Mucosa of rectum (tissue), 2 donors: Measurements from ENCODE around the gene EYA3.
"Not testable (repeated sequence)": the region's sequence is repeated elsewhere in the genome, so short reads cannot be mapped to it uniquely, and the experiment has no call there.

Experiments used
- H3K27ac ChIP-seq, 2 donors: one replicate each; pipeline ENCODE4 v1.7.0; 2013; ENCODE audit warnings: inconsistent platforms in 2 of 2, low read depth in 2 of 2, low read length in 2 of 2
- H3K27me3 ChIP-seq, 2 donors: one replicate each; pipeline ENCODE4 v1.7.0; 2013; ENCODE audit warnings: low read length in 2 of 2; ENCODE audit not compliant: control insufficient read depth in 2 of 2, insufficient read depth in 2 of 2
- H3K36me3 ChIP-seq, 2 donors: one replicate each; pipeline ENCODE4 v1.7.0; 2013; ENCODE audit warnings: low read length in 2 of 2; ENCODE audit not compliant: control insufficient read depth in 2 of 2, insufficient read depth in 2 of 2
- H3K4me1 ChIP-seq, 2 donors: one replicate each; pipeline ENCODE4 v1.7.0; 2013; ENCODE audit warnings: low read length in 2 of 2, mild to moderate bottlenecking in 1 of 2; ENCODE audit not compliant: control insufficient read depth in 2 of 2, insufficient read depth in 2 of 2
- H3K4me3 ChIP-seq, 2 donors: one replicate each; pipeline ENCODE4 v1.7.0; 2013; ENCODE audit warnings: low read length in 2 of 2
- H3K9ac ChIP-seq, 2 donors: one replicate each; pipeline ENCODE4 v1.7.0; 2013; ENCODE audit warnings: low read length in 2 of 2, low read depth in 1 of 2, mild to moderate bottlenecking in 1 of 2
- H3K9me3 ChIP-seq, 2 donors: one replicate each; pipeline ENCODE4 v1.7.0; 2013; ENCODE audit warnings: low read length in 2 of 2; ENCODE audit not compliant: control insufficient read depth in 2 of 2
- donor health status: healthy.
- donor health status: Normal muscosa, but diverticular disease.

The EYA3 gene

DNA sequence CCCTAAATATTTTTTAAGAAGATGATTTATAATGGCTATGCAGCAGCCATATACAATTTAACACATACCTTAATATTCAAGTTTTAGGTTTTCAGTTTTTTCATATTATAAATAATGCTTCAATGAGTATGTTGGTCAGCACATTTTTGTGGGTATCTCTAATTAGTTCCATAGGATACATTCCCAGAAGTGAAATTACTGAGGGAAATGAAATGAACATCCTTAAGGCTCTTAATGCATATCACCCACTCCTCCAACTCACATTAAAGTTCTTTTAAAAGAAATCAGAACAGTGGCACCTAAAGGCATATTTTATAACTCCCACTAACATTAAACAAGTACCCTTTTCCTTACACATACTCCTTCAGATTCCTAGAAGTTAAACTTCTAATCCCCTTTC, 56.1 kb downstream of the EYA3 start:
- Histone ChIP-seq H3K27ac (no peak overlapping the region), H3K9ac (no peak overlapping the region), H3K36me3 (peaks cover 6 to 9% of the 10 kb centered on the region in 2 donors), H3K4me3 (no peak overlapping the region), H3K9me3 (no peaks in the 10 kb centered on the region), H3K27me3 (no peaks in the 10 kb centered on the region), H3K4me1 (no peaks in the 10 kb centered on the region)

DNA sequence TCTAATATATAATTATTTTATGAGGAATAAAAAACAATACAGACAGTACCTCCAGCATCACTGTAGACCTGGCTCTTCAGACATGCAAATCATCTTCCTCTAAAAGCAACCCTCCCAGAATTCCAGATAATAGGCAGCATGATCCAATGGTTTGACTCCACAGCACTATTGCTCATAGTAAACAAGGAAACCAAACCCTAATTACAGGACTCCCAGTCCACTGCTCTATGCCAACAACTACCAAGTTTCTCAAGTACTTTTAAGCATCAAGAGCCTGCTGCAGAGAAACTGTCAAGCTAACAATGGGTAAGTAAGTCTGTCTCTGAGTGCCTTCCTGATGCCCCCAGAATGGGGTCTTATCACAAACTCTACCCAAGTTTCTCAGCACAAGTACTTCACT, 57.2 kb downstream of the EYA3 start:
- H3K4me3 ChIP-seq: no peak overlapping the region
- H3K4me1 ChIP-seq: no peaks in the 10 kb centered on the region
- H3K9me3 ChIP-seq: no peaks in the 10 kb centered on the region
- H3K9ac ChIP-seq: no peak overlapping the region
- H3K27me3 ChIP-seq: no peaks in the 10 kb centered on the region
- no peak overlapping the region for H3K27ac ChIP-seq
- H3K36me3 ChIP-seq: peaks cover 7 to 10% of the 10 kb centered on the region in 2 donors

DNA sequence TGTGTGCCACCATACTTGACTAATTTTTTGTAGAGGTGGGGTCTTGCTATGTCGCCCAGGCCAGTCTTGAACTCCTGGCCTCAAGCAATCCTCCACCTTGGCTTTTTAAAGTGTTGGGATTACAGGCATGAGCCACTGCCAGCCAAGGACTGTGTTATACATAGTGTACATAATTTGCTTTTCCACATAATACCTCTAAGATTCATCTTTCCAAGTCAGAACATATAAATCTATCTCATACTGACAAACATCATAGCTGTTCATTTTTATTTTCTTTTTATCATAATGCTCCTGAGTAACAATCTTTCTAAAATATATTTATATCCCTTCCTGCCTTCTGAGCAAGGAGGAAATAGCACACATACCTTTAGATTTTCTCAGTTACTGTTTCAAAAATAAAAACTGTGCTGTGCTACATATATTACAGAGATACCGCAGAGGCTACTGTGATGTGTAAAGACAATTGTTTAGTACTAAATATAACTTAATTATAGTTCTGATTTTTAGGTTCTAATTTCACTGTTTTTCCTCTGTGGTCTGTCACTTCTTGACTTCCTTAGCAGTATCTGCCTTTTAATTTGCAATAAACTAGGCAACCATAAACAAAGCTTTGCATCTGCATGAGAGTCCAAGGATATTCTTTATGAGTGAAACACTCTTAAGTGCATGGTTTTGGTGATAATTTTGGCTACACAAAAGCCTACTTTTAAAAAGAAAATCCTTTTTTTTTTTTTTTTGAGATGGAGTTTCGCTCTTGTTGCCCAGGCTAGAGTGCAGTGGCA, 59.3 kb downstream of the EYA3 start:
- Histone ChIP-seq H3K36me3 (peaks cover 10 to 11% of the 10 kb centered on the region in 2 donors), H3K4me3 (no peak overlapping the region), H3K9me3 (no peaks in the 10 kb centered on the region), H3K4me1 (no peaks in the 10 kb centered on the region), H3K27me3 (no peaks in the 10 kb centered on the region), H3K27ac (no peak overlapping the region), H3K9ac (no peak overlapping the region)

DNA sequence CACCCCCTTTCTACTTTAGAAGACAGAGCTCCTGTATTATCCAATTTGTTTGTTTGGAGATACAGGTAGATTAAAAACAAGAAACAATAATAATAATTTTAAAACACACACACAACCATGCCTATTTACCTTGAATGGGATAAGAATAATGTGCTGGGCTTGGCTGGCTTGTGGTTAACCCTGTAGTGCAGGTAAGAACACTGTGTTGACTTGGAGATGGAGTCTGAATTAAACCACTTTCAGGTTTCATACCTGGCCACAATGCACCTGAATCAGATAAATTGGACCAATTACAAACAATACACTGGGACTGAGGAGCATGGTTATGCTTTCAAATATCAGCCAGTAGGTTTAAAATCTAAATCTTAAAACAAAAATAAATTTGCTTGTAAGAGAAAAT, 60.8 kb downstream of the EYA3 start:
- Histone ChIP-seq H3K4me3 (no peak overlapping the region), H3K36me3 (peaks cover 10 to 11% of the 10 kb centered on the region in 2 donors), H3K27ac (no peak overlapping the region), H3K27me3 (no peaks in the 10 kb centered on the region), H3K9me3 (no peaks in the 10 kb centered on the region), H3K4me1 (no peaks in the 10 kb centered on the region), H3K9ac (no peak overlapping the region)

DNA sequence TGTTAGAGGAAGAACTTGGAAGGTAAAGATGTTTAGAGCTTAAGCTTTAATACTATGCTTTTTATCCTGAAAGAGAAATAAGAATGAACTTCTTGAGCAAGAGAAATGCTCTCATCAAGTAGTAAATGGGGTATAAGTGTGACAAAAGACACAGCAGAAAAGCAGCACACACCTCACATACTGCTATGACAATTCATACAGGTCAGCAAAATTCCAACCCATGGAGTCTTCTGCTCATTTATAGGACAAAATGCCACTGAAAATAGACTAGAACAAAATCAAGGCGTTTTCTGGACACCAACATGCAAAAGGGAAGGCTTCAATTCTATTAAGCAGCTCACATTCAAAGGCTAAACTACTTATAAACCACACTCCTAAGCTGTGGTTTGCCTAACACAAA, 61.2 kb downstream of the EYA3 start:
- peaks cover 10 to 11% of the 10 kb centered on the region in 2 donors for H3K36me3 ChIP-seq
- no peak overlapping the region for H3K4me3 ChIP-seq
- H3K9ac ChIP-seq: no peak overlapping the region

DNA sequence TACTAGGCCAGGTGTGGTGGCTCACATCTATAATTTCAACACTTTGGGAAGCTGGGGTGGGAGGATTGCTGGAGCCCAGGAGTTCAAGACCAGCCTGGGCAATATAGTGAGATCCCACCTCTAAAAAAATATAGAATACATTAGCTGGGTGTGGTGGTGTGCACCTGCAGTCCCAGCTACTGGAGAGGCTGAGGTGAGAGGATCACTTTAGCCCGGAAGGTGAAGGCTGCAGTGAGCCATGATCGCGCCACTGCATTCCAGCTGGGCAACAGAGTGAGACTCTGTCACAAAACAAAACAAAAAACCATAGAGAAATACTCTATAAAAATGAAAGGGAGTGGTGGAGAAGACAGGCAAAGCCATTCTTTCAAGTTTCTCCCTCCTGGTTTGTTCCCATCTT, 62.1 kb downstream of the EYA3 start:
- Histone ChIP-seq H3K27ac (no peak overlapping the region), H3K4me1 (no peaks in the 10 kb centered on the region), H3K36me3 (peaks cover 7 to 10% of the 10 kb centered on the region in 2 donors)

More for the DNA sequence above, 61.2 kb downstream of the EYA3 start:
- Histone ChIP-seq H3K27ac (no peak overlapping the region), H3K4me1 (no peaks in the 10 kb centered on the region), H3K27me3 (no peaks in the 10 kb centered on the region), H3K9me3 (no peaks in the 10 kb centered on the region)

DNA sequence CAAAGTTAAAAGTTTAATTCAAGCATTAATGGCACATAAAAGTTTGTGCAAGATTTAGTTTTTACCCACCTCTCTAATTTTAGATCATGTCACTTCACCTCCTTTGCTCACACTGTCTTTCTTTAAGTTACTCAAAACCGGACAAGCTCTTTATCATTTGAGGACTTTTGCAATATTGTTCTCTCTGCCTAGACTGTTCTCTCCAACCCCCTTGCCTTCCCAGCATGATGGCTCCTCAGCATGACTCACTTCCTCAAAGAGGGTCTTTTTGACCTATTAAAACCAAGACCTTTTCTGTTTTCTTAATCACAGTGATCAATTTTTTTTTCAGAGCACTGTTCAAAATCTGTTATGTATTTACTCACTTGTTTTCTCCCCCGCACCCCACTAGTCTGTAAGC, 67.3 kb downstream of the EYA3 start:
- Histone ChIP-seq H3K27ac (no peak overlapping the region), H3K9me3 (no peaks in the 10 kb centered on the region), H3K27me3 (no peaks in the 10 kb centered on the region), H3K4me1 (peaks cover 0 to 2% of the 10 kb centered on the region in 2 donors), H3K9ac (no peak overlapping the region), H3K36me3 (peaks cover 2 to 17% of the 10 kb centered on the region in 2 donors), H3K4me3 (no peak overlapping the region)

More for the DNA sequence above, 62.1 kb downstream of the EYA3 start:
- Histone ChIP-seq H3K9ac (no peak overlapping the region), H3K27me3 (no peaks in the 10 kb centered on the region), H3K9me3 (no peaks in the 10 kb centered on the region), H3K4me3 (no peak overlapping the region)

DNA sequence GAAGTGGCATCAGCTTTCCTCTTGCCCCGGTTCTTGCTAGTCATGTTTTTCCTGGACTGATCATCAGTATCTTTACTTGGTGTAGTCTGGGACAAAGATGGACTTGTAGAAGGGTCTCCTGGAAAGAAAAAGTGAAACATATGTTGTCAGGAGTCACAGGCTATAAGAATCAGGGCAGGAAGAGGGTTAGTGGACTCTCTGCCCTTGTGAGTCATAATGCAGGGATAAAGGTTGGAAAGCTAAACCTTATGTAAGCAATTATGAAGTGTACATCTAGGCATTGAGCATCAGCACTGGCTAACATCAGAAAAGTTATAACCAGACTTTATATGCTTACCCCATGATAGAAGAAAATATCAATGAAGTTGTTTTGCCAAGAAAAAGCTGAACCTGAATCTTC, 77.4 kb downstream of the EYA3 start:
- Histone ChIP-seq H3K9ac (no peak overlapping the region), H3K36me3 (peaks cover 26 to 31% of the 10 kb centered on the region in 2 donors), H3K4me3 (no peak overlapping the region), H3K27me3 (no peaks in the 10 kb centered on the region), H3K4me1 (no peaks in the 10 kb centered on the region), H3K9me3 (no peaks in the 10 kb centered on the region), H3K27ac (no peak overlapping the region)

DNA sequence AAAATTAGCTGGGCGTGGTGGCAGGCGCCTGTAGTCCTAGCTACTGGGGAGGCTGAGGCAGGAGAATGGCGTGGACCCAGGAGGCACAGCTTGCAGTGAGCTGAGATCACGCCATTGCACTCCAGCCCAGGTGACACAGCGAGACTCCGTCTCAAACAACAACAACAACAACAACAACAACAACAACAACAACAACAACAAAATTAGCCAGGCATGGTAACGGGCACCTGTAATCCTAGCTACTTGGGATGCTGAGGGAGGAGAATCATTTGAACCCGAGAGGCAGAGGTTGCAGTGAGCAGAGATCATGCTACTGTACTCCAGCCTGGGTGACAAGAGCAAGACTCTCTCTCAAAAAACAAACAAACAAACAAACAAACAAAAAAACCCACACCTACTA, 85.3 kb downstream of the EYA3 start:
- H3K27me3 ChIP-seq, H3K9me3 ChIP-seq, H3K4me3 ChIP-seq, H3K27ac ChIP-seq, H3K9ac ChIP-seq, H3K4me1 ChIP-seq: not testable (repeated sequence)
- peaks cover 10 to 25% of the 10 kb centered on the region in 2 donors for H3K36me3 ChIP-seq

DNA sequence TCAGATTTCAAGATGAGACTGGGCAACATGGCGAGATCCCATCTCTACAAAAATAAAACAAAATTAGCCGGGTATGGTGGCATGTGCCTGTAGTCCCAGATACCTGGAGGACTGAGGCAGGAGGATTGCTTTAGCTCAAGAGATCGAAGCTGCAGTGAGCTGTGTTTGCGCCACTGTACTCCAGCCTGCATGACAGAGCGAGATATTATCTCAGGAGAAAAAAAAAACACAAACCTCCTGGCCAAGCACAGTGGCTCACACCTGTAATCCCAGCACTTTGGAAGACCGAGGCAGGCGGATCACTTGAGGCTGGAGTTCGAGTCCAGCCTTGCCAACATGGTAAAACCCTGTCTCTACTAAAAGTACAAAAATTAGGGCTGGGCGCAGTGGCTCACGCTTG, 85.8 kb downstream of the EYA3 start:
- no peaks in the 10 kb centered on the region for H3K4me1 ChIP-seq
- H3K4me3 ChIP-seq: no peak overlapping the region
- H3K9ac ChIP-seq: no peak overlapping the region
- H3K27ac ChIP-seq: no peak overlapping the region
- no peaks in the 10 kb centered on the region for H3K9me3 ChIP-seq
- H3K27me3 ChIP-seq: no peaks in the 10 kb centered on the region
- peaks cover 15 to 30% of the 10 kb centered on the region in 2 donors for H3K36me3 ChIP-seq
